ENCODE measurements around the gene RXRB.

RXRB gene

GRCh38 chr6:33164665-33165373 lies 35.6 kb downstream of the RXRB start:
- in situ Hi-C loops (cut with HindIII; ENCODE audit: low sequenced_read_pairs): no loop called here
- TF ChIP-seq CTCF (IDR thresholded peaks at IDR 0.05; ENCODE audit: low read depth, low read length): no peak
- no peak overlapping the region for H3K4me3 ChIP-seq (ENCODE audit: low read depth, low read length)
- DNase-seq (ENCODE audit: low read depth, low spot score): no peak

GRCh38 chr6:33164176-33164575 lies 36.3 kb downstream of the RXRB start:
- in situ Hi-C loops (cut with HindIII; ENCODE audit: low sequenced_read_pairs): no loop called here
- H3K4me3 ChIP-seq (ENCODE audit: low read depth, low read length): no peak overlapping the region
- no peak for DNase-seq (ENCODE audit: low read depth, low spot score)
- TF ChIP-seq CTCF (IDR thresholded peaks at IDR 0.05; ENCODE audit: low read depth, low read length): no peak

GRCh38 chr6:33163540-33163939 lies 36.9 kb downstream of the RXRB start:
- no peak for DNase-seq (ENCODE audit: low read depth, low spot score)
- H3K4me3 ChIP-seq (ENCODE audit: low read depth, low read length): no peak overlapping the region
- no peak for TF ChIP-seq CTCF (IDR thresholded peaks at IDR 0.05; ENCODE audit: low read depth, low read length)
- in situ Hi-C loops (cut with HindIII; ENCODE audit: low sequenced_read_pairs): no loop called here

GRCh38 chr6:33161354-33162331 lies 38.8 kb downstream of the RXRB start:
- H3K4me3 ChIP-seq (ENCODE audit: low read depth, low read length): peak overlapping the region; percentile 37
- peak; percentile 96 for TF ChIP-seq CTCF (IDR thresholded peaks at IDR 0.05; ENCODE audit: low read depth, low read length)
- in situ Hi-C loops (cut with HindIII; ENCODE audit: low sequenced_read_pairs): no loop called here
- peak; percentile 45 for DNase-seq (ENCODE audit: low read depth, low spot score)

GRCh38 chr6:33160728-33161344 lies 39.6 kb downstream of the RXRB start:
- peak; percentile 89 for DNase-seq (ENCODE audit: low read depth, low spot score)
- no peak overlapping the region for H3K4me3 ChIP-seq (ENCODE audit: low read depth, low read length)
- in situ Hi-C loops (cut with HindIII; ENCODE audit: low sequenced_read_pairs): no loop called here
- no peak for TF ChIP-seq CTCF (IDR thresholded peaks at IDR 0.05; ENCODE audit: low read depth, low read length)

GRCh38 chr6:33160096-33160495 lies 40.4 kb downstream of the RXRB start:
- in situ Hi-C loops (cut with HindIII; ENCODE audit: low sequenced_read_pairs): no loop called here
- H3K4me3 ChIP-seq (ENCODE audit: low read depth, low read length): no peak overlapping the region
- no peak for TF ChIP-seq CTCF (IDR thresholded peaks at IDR 0.05; ENCODE audit: low read depth, low read length)
- DNase-seq (ENCODE audit: low read depth, low spot score): no peak

Measured in astrocyte of the spinal cord (primary cell).